Measurements from ENCODE around the gene TCAIM. TPM values are rescaled to one million over a fixed set of nuclear protein-coding genes. Genes with fewer than 3 reads are reported as not detected.

TCAIM gene
- total and polyA plus RNA-seq, 2 experiments from 2014 or later = 10.3 to 26.0 TPM

DNA sequence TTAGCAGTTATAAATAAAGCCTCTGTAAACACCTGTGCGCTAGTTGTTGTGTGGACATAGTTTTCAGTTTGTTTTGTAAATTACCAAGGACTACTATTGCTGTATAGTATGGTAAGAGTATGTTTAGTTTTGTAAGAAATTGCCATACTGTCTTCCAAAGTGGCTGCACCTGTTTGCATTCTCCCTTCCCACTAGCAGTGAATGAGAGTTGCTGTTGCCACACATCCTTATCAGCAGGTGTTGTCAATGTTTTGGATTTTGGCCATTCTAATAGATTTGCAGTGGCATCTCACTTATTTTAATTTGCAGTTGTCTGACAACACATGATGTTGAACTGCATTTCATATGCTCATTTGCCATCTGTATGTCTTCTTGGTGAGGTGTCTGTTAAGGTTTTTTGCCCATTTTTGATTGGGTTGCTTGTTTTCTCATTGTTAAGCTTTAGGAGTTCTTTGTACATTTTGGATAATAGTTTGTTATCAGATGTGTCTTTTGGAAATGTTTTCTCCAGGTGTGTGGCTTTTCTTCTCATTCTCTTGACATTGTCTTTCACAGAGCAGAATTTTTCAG is 14.9 kb downstream of the TCAIM start:
- H2AFZ ChIP-seq = no peak overlapping the region
- Mint-ChIP-seq H3K4me3 (no peak overlapping the region), H3K27me3 (ENCODE audit: insufficient read depth, low read depth, poor library complexity) (no peaks in the 10 kb centered on the region), H3K36me3 (ENCODE audit: low read depth) (peaks cover 2% of the 10 kb centered on the region), H3K4me1 (peaks cover 17% of the 10 kb centered on the region), H3K27ac (no peak overlapping the region), H3K9me3 (no peaks in the 10 kb centered on the region)
- peaks cover 15% of the 10 kb centered on the region for H3K4me1 ChIP-seq (ENCODE audit: insufficient read depth)
- H3K79me2 ChIP-seq (replicated peaks; ENCODE audit: insufficient read depth) = 0 out of 2 replicates have a peak, but pooled peaks cover 6% of the 10 kb centered on the region
- no peaks in the 10 kb centered on the region for H3K27me3 ChIP-seq (ENCODE audit: insufficient read depth)
- ATAC-seq (no peak), DNase-seq (ENCODE audit: low spot score) (no peak)
- H3K9me2 ChIP-seq (ENCODE audit: insufficient read depth) = no peaks in the 10 kb centered on the region
- no peaks in the 10 kb centered on the region for H3F3A ChIP-seq (replicated peaks; ENCODE audit: low read depth)
- no peak overlapping the region for H3K4me3 ChIP-seq
- H3K36me3 ChIP-seq (ENCODE audit: insufficient read depth) = no peaks in the 10 kb centered on the region
- H3K4me2 ChIP-seq = no peak overlapping the region
- no peak overlapping the region for H3K27ac ChIP-seq (ENCODE audit: low read depth)
- TF ChIP-seq EZH2 (IDR thresholded peaks at IDR 0.05; ENCODE audit: low read depth, unreplicated experiment) = no peak
- H4K20me1 ChIP-seq (replicated peaks; ENCODE audit: insufficient read depth) = peaks cover 8% of the 10 kb centered on the region; the same call in 1 of the 2 replicates

- H3K9me3 Mint-ChIP-seq = no peaks in the 10 kb centered on the region
- no peaks in the 10 kb centered on the region for H3K27me3 Mint-ChIP-seq (ENCODE audit: insufficient read depth, low read depth, poor library complexity)
- TF ChIP-seq ETS1 (IDR thresholded peaks at IDR 0.05) (no peak), ZNF114 (CRISPR knock-in tag; IDR thresholded peaks at IDR 0.05) (no peak)
- TF ChIP-seq, protein P1, sequence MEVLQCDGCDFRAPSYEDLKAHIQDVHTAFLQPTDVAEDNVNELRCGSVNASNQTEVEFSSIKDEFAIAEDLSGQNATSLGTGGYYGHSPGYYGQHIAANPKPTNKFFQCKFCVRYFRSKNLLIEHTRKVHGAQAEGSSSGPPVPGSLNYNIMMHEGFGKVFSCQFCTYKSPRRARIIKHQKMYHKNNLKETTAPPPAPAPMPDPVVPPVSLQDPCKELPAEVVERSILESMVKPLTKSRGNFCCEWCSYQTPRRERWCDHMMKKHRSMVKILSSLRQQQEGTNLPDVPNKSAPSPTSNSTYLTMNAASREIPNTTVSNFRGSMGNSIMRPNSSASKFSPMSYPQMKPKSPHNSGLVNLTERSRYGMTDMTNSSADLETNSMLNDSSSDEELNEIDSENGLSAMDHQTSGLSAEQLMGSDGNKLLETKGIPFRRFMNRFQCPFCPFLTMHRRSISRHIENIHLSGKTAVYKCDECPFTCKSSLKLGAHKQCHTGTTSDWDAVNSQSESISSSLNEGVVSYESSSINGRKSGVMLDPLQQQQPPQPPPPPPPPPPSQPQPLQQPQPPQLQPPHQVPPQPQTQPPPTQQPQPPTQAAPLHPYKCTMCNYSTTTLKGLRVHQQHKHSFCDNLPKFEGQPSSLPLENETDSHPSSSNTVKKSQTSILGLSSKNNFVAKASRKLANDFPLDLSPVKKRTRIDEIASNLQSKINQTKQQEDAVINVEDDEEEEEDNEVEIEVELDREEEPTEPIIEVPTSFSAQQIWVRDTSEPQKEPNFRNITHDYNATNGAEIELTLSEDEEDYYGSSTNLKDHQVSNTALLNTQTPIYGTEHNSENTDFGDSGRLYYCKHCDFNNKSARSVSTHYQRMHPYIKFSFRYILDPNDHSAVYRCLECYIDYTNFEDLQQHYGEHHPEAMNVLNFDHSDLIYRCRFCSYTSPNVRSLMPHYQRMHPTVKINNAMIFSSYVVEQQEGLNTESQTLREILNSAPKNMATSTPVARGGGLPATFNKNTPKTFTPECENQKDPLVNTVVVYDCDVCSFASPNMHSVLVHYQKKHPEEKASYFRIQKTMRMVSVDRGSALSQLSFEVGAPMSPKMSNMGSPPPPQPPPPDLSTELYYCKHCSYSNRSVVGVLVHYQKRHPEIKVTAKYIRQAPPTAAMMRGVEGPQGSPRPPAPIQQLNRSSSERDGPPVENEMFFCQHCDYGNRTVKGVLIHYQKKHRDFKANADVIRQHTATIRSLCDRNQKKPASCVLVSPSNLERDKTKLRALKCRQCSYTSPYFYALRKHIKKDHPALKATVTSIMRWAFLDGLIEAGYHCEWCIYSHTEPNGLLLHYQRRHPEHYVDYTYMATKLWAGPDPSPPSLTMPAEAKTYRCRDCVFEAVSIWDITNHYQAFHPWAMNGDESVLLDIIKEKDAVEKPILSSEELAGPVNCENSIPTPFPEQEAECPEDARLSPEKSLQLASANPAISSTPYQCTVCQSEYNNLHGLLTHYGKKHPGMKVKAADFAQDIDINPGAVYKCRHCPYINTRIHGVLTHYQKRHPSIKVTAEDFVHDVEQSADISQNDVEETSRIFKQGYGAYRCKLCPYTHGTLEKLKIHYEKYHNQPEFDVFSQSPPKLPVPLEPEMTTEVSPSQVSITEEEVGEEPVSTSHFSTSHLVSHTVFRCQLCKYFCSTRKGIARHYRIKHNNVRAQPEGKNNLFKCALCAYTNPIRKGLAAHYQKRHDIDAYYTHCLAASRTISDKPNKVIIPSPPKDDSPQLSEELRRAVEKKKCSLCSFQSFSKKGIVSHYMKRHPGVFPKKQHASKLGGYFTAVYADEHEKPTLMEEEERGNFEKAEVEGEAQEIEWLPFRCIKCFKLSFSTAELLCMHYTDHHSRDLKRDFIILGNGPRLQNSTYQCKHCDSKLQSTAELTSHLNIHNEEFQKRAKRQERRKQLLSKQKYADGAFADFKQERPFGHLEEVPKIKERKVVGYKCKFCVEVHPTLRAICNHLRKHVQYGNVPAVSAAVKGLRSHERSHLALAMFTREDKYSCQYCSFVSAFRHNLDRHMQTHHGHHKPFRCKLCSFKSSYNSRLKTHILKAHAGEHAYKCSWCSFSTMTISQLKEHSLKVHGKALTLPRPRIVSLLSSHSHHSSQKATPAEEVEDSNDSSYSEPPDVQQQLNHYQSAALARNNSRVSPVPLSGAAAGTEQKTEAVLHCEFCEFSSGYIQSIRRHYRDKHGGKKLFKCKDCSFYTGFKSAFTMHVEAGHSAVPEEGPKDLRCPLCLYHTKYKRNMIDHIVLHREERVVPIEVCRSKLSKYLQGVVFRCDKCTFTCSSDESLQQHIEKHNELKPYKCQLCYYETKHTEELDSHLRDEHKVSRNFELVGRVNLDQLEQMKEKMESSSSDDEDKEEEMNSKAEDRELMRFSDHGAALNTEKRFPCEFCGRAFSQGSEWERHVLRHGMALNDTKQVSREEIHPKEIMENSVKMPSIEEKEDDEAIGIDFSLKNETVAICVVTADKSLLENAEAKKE (CRISPR knock-in tag; IDR thresholded peaks at IDR 0.05) = no peak
- TF ChIP-seq, protein P2, sequence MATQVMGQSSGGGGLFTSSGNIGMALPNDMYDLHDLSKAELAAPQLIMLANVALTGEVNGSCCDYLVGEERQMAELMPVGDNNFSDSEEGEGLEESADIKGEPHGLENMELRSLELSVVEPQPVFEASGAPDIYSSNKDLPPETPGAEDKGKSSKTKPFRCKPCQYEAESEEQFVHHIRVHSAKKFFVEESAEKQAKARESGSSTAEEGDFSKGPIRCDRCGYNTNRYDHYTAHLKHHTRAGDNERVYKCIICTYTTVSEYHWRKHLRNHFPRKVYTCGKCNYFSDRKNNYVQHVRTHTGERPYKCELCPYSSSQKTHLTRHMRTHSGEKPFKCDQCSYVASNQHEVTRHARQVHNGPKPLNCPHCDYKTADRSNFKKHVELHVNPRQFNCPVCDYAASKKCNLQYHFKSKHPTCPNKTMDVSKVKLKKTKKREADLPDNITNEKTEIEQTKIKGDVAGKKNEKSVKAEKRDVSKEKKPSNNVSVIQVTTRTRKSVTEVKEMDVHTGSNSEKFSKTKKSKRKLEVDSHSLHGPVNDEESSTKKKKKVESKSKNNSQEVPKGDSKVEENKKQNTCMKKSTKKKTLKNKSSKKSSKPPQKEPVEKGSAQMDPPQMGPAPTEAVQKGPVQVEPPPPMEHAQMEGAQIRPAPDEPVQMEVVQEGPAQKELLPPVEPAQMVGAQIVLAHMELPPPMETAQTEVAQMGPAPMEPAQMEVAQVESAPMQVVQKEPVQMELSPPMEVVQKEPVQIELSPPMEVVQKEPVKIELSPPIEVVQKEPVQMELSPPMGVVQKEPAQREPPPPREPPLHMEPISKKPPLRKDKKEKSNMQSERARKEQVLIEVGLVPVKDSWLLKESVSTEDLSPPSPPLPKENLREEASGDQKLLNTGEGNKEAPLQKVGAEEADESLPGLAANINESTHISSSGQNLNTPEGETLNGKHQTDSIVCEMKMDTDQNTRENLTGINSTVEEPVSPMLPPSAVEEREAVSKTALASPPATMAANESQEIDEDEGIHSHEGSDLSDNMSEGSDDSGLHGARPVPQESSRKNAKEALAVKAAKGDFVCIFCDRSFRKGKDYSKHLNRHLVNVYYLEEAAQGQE (IDR thresholded peaks at IDR 0.05; ENCODE audit: unreplicated experiment) = no peak
- Histone ChIP-seq H3K4me1 (ENCODE audit: insufficient read depth) (peaks cover 15% of the 10 kb centered on the region), H3K36me3 (ENCODE audit: insufficient read depth) (no peaks in the 10 kb centered on the region), H3K9me2 (ENCODE audit: insufficient read depth) (no peaks in the 10 kb centered on the region), H3K27ac (ENCODE audit: low read depth) (0 out of 2 replicates have a peak overlapping the region, but pooled peaks have one; percentile 14), H3K4me3 (no peak overlapping the region), H2AFZ (no peak overlapping the region), H4K20me1 (replicated peaks; ENCODE audit: insufficient read depth) (peaks cover 8% of the 10 kb centered on the region; the same call in 1 of the 2 replicates), H3K4me2 (no peak overlapping the region), H3K79me2 (replicated peaks; ENCODE audit: insufficient read depth) (0 out of 2 replicates have a peak, but pooled peaks cover 6% of the 10 kb centered on the region), H3K27me3 (ENCODE audit: insufficient read depth) (no peaks in the 10 kb centered on the region), H3F3A (replicated peaks; ENCODE audit: low read depth) (no peaks in the 10 kb centered on the region)
- H3K27ac Mint-ChIP-seq = no peak overlapping the region; the same call in 1 of the 2 replicates
- DNase-seq (ENCODE audit: low spot score) (no peak), ATAC-seq (no peak)
- peaks cover 23% of the 10 kb centered on the region for H3K4me1 Mint-ChIP-seq
- H3K36me3 Mint-ChIP-seq (ENCODE audit: low read depth) = peaks cover 2% of the 10 kb centered on the region; the same call in 2 of the 3 replicates
- H3K4me3 Mint-ChIP-seq = no peak overlapping the region
Measured at GRCh38 chr3:44355362-44356033, 16.9 kb downstream of the TCAIM start.

Data from GM23338 (cell line).